ENCODE measurements around the gene TFB2M. TPM values are rescaled to one million over a fixed set of nuclear protein-coding genes. Genes with fewer than 3 reads are reported as not detected.

The TFB2M gene
- total RNA-seq, 4 donors from 2014 or later = 4.2 to 8.8 (median 7.6) TPM

DNA sequence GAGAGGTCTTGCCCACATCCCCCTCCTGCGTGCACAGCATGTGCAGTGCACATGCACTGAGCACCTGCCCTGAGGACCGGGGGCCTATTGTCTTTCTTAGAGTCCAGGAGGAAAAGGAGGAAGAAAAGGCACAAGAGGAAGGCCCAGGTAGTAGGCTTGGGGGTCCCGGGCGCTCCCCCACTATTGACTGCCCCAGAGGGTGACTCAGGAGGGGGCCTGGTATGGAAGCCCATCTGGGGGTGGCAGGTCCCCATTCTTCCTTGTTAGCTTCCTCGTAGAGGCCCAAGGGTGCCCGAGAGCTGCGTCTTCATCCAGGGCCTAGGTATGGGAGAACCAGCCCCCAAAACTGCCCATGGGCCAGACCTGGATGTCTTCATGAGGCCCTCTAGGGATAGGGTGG lies 54.9 kb downstream of the TFB2M start:
- Histone ChIP-seq H3K9me3 (peaks cover 0 to 37% (median 5%) of the 10 kb centered on the region in 4 donors), H3K27ac (no peak overlapping the region), H3K27me3 (no peaks in the 10 kb centered on the region), H3K4me1 (peaks cover 0 to 4% (median 3%) of the 10 kb centered on the region in 4 donors), H3K36me3 (no peaks in the 10 kb centered on the region), H3K4me3 (no peak overlapping the region)
- WGBS, 2 donors = 93 to 99% methylated on average over 7 of the region's 7 CpGs
- no peak for DNase-seq (ENCODE audit: low spot score in 2 of 2)
- no peak for TF ChIP-seq POLR2A (IDR thresholded peaks at IDR 0.05)
- TF ChIP-seq EP300 (IDR thresholded peaks at IDR 0.05) = no peak
- TF ChIP-seq, protein P1, sequence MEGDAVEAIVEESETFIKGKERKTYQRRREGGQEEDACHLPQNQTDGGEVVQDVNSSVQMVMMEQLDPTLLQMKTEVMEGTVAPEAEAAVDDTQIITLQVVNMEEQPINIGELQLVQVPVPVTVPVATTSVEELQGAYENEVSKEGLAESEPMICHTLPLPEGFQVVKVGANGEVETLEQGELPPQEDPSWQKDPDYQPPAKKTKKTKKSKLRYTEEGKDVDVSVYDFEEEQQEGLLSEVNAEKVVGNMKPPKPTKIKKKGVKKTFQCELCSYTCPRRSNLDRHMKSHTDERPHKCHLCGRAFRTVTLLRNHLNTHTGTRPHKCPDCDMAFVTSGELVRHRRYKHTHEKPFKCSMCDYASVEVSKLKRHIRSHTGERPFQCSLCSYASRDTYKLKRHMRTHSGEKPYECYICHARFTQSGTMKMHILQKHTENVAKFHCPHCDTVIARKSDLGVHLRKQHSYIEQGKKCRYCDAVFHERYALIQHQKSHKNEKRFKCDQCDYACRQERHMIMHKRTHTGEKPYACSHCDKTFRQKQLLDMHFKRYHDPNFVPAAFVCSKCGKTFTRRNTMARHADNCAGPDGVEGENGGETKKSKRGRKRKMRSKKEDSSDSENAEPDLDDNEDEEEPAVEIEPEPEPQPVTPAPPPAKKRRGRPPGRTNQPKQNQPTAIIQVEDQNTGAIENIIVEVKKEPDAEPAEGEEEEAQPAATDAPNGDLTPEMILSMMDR (IDR thresholded peaks at IDR 0.05) = no peak

DNA sequence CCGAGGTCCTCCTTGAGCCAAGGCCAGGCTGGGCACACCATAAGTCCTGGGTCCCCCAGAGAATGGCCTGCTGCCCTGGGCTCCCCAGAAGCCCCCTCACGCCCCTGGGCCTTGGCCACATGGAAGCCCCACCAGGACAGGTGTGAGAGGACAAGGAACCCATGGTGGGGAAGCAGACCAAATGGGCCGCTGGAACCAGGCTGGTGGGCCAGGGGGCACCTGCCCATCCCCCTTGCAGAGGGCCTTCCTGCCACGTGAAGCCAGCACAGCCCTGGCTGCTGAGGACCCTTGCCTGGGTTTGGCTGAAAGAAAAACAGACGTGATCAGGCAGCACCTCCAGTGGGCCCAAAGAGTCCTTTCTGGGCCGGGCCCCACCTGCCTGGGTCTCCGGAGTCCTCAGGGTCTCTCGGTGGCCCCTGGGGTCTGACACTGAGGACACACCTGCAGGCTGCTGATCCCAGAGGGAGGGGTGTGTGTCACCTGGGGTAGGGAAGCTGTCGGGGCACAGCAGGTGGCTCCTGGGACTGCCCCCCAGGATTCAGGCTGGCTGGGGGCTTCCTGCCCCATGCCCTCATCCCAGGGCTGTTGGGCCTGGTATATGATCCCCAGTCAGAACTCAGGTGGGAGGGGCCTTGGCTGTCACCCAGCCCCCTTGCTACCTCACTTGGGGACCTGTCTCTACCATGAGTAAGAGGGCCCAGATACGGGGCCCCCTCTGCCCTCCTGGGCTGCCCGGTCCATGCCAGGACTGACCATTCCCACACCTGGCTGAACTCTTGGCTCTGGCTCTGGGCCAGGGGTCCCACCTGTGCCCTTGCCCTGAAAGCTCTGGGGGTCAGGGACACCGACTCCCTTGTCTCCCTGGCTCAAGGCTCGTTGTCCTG lies 55.7 kb downstream of the TFB2M start:
- H3K4me1 ChIP-seq = peaks cover 0 to 13% (median 8%) of the 10 kb centered on the region in 4 donors
- H3K36me3 ChIP-seq = no peaks in the 10 kb centered on the region
- H3K9me3 ChIP-seq = peaks cover 0 to 29% (median 2%) of the 10 kb centered on the region in 4 donors
- WGBS, 2 donors = 85 to 96% methylated on average over 5 to 6 of the region's 13 CpGs
- DNase-seq (ENCODE audit: low spot score in 2 of 2) = no peak
- H3K27me3 ChIP-seq = no peaks in the 10 kb centered on the region
- H3K4me3 ChIP-seq = no peak overlapping the region
- TF ChIP-seq, protein P1 (IDR thresholded peaks at IDR 0.05) = no peak
- no peak for TF ChIP-seq POLR2A (IDR thresholded peaks at IDR 0.05)
- no peak overlapping the region for H3K27ac ChIP-seq

DNA sequence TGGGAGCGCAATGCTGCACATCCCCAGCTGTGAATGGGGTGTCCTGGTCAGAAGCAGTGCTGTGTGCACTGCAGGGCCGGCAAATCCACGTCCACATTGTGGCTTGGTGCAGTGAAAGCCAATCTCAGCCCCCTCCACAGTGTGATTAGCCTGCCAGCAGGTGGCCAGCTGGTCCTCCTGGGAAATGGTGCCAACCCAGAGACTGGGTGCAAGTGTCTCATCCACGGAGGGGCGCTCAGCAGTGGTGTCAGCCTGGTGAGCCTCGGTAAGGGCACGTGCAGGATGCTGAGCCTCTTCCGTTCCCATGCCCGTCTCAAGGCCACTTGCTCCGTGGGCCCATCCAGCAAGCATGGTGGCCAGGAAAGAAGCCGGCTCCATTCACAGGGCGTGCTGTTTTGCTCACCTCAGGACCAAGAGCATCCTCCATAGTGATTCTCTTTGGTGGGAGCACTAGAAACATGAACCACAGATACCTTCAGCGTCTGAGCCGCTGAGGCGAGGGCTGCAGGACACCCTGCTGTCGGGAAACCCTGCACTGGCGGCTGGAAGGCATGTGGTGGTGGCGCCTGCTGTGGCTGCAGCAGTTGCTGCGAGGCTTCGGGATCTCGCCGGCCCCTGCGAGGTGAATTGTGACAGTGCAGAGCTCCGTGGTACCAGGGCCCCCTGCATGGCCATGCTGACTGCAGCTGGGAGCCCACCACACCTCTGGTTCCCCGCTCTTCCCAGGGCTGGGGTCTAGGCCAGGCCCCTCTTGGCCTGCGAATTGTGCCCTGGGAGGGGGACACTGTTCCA lies 57.0 kb downstream of the TFB2M start:
- Histone ChIP-seq H3K9me3 (peaks cover 0 to 16% (median 0%) of the 10 kb centered on the region in 4 donors), H3K27ac (no peak overlapping the region), H3K4me1 (peaks cover 0 to 17% (median 8%) of the 10 kb centered on the region in 4 donors), H3K36me3 (no peaks in the 10 kb centered on the region), H3K27me3 (no peaks in the 10 kb centered on the region), H3K4me3 (no peak overlapping the region)
- no peak for DNase-seq (ENCODE audit: low spot score in 2 of 2)
- WGBS, 2 donors = 84 to 93% methylated on average over 15 to 18 of the region's 26 CpGs
- no peak for TF ChIP-seq POLR2A (IDR thresholded peaks at IDR 0.05)
- no peak for TF ChIP-seq EP300 (IDR thresholded peaks at IDR 0.05)

DNA sequence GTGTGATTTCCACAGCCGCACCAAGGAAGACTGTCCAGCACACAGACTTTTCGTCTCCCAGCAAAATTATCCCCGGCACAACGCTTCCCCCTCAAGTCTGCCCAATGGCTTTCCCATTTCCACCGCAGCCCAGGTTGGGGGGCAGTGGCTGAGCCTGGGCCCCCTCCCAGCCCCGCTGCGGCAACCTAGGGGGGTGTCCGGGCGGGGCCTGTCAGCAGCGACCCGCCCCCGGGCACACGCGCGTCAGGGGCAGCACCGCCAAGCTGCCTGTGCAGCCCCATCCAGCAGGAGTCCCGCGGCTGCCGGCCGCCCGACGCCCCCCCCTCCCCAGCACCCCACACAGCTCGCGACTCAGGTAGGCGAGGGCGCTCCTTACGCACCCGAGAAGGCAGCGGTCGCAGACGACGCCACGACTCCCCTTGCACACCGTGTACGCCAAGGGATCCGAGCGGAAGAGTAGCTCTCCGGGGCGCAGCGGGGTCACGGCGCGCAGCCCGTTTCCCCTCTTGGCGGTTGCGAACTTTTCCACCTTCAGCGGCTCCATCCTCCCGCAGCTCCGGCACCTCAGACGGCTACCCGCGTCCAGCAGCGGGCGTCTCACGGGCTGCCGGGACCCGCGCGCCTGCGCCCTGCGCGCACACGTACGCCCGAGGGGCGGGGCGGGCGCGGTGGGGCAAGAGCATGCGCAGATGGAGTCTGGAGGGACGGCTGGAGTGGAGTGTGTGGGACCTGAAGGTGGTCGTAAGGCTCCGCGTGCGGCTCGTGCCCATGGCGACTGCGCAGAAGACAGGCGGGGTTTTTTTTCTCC lies 59.2 kb downstream of the TFB2M start, which contains the start of gene SMYD3:
Gene SMYD3, minus strand, starts transcription at position 606 of the 808 bp plus-strand sequence.
- TF ChIP-seq EP300 (IDR thresholded peaks at IDR 0.05) (peak in 1 of 2 donors; percentile 59), POLR2A (IDR thresholded peaks at IDR 0.05) (peak; percentile 47 to 64)
- TF ChIP-seq, protein P1 (IDR thresholded peaks at IDR 0.05) = peak in 2 of 5 experiments; percentile 28 to 35

DNA sequence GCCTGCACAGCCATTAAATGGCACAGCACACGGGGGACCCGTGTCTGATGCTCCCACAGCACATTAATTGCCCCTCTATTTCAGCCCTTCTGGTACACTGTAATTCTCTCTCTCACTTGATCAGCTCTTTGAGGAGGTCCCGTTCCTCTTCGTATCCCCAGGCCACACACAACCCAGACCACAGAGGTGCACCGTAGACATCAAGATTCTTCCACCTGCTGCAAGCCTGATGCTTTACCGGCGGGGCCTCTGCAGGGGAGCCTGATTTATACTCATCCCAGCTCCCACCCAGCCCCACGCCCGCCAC lies 59.7 kb downstream of the TFB2M start:
- no peak for TF ChIP-seq EP300 (IDR thresholded peaks at IDR 0.05)
- TF ChIP-seq POLR2A (IDR thresholded peaks at IDR 0.05) = no peak
- TF ChIP-seq, protein P1 (IDR thresholded peaks at IDR 0.05) = no peak
- no peaks in the 10 kb centered on the region for H3K9me3 ChIP-seq
- peaks cover 0 to 17% (median 8%) of the 10 kb centered on the region in 4 donors for H3K4me1 ChIP-seq
- peak overlapping the region in 2 of 4 donors; percentile 76 to 82 for H3K27ac ChIP-seq
- 4 to 7% methylated on average over 9 of the region's 9 CpGs for WGBS, 2 donors
- DNase-seq (ENCODE audit: low spot score in 2 of 2) = no peak
- peak overlapping the region; percentile 61 to 91 (median 74) for H3K4me3 ChIP-seq
- H3K36me3 ChIP-seq = no peaks in the 10 kb centered on the region
- H3K27me3 ChIP-seq = no peaks in the 10 kb centered on the region

More for the DNA sequence above, 59.2 kb downstream of the TFB2M start, which contains the start of gene SMYD3:
- H3K4me3 ChIP-seq = peak within 1 kb of the TSS; percentile 61 to 91 (median 74)
- WGBS, 2 donors = 0% methylated on average over 38 to 45 of the region's 79 CpGs
- H3K9me3 ChIP-seq = no peaks in the 10 kb centered on the region
- no peaks in the 10 kb centered on the region for H3K27me3 ChIP-seq
- H3K36me3 ChIP-seq = no peaks in the 10 kb centered on the region
- H3K4me1 ChIP-seq = peaks cover 0 to 17% (median 8%) of the 10 kb centered on the region in 4 donors
- peak within 1 kb of the TSS; percentile 0 to 82 (median 54) for H3K27ac ChIP-seq
- DNase-seq (ENCODE audit: low spot score in 2 of 2) = peak; percentile 11 to 21

Data from tibial nerve (tissue), 4 donors.